Neural progenitor cell (in vitro differentiated cells): ENCODE data around the gene SCIMP.

Experiments
- CTCF ChIP-seq: fragments of 200-600 bp; sonication (generic); IDR thresholded peaks from 2 replicates; pipeline ENCODE4 v1.5.1; 2017; ENCODE audit warnings: antibody characterized with exemption, mild to moderate bottlenecking
- EZH2 ChIP-seq: fragments of 200-600 bp; sonication (generic); IDR thresholded peaks from 2 replicates; pipeline ENCODE4 v1.6.1; 2017; ENCODE audit warnings: antibody characterized with exemption, mild to moderate bottlenecking, moderate library complexity
- EZH2phosphoT487 ChIP-seq: fragments of 200-600 bp; sonication (generic); IDR thresholded peaks from 2 replicates; pipeline ENCODE4 v1.6.1; 2017; ENCODE audit warnings: antibody characterized with exemption

- TF ChIP-seq EZH2 = no peak
- no peak for TF ChIP-seq CTCF
- TF ChIP-seq EZH2phosphoT487 = no peak
These were observed 7.4 kb upstream of the SCIMP start for GRCh38 chr17:5241861-5242671.
